Measurements from ENCODE around the gene DNAJC12.

The DNAJC12 gene

DNA sequence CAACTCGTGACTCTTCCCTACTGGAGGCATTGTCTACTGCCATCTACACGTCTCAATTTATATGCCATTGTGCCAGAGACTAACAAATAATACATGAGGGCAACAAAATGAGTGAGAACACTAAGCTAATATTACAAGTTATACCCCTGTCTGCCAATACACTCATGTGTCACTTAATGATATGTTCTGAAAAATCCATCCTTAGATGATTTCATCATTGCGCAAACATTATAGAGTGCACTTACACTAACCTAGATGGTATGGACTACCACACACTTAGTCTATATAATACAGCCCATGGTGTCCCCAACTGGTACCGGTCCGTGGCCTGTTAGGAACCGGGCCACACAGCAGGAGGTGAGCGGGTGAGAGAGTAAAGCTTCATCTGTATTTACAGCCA is 77.7 kb downstream of the DNAJC12 start:
- DNase-seq, result no peak

Data from islet precursor cell (in vitro differentiated cells).